HG02981 (cell line): ENCODE data around the gene MRPL53.
A peak's percentile ranks its signal among the peaks of the same experiment; 100 is the strongest.
"Not testable (repeated sequence)": the region's sequence is repeated elsewhere in the genome, so short reads cannot be mapped to it uniquely, and the experiment has no call there.

ENCODE experiments used
- ATAC-seq: cut with Tn5 transposase; IDR thresholded peaks from one replicate; pipeline ENCODE4 v1.9.1; 2021; ENCODE audit warnings: mild to moderate bottlenecking, moderate library complexity; ENCODE audit not compliant: unreplicated experiment

Gene MRPL53

GRCh38 chr2:74502720-74503505, 30.4 kb upstream of the MRPL53 start:
- ATAC-seq, result peak; percentile 35

- ATAC-seq, result no peak
These were observed 29.8 kb upstream of the MRPL53 start for GRCh38 chr2:74502147-74502719.

- no peak for ATAC-seq
These were observed 29.0 kb upstream of the MRPL53 start for GRCh38 chr2:74501335-74502071.

- ATAC-seq, result no peak
These were observed 28.1 kb upstream of the MRPL53 start for GRCh38 chr2:74500578-74500946.

GRCh38 chr2:74499940-74500577, 27.6 kb upstream of the MRPL53 start:
- ATAC-seq, result no peak

GRCh38 chr2:74499267-74499939, 26.9 kb upstream of the MRPL53 start, which contains the start of gene LBX2:
TSS of gene LBX2 (minus strand) at chr2:74499603. CDS start at chr2:74499537, 66 bp downstream.
- ATAC-seq, result no peak

GRCh38 chr2:74498500-74499266, 26.2 kb upstream of the MRPL53 start:
- ATAC-seq, result no peak

- ATAC-seq, result no peak
These were observed 25.5 kb upstream of the MRPL53 start for GRCh38 chr2:74497777-74498499.

- no peak for ATAC-seq
These were observed 24.7 kb upstream of the MRPL53 start for GRCh38 chr2:74496997-74497776.

GRCh38 chr2:74495440-74495839, 23.0 kb upstream of the MRPL53 start:
- no peak for ATAC-seq

GRCh38 chr2:74493546-74493945, 21.1 kb upstream of the MRPL53 start:
- ATAC-seq, result no peak

- no peak for ATAC-seq
These were observed 19.4 kb upstream of the MRPL53 start for GRCh38 chr2:74491648-74492544.

GRCh38 chr2:74489906-74490305, 17.4 kb upstream of the MRPL53 start:
- no peak for ATAC-seq

GRCh38 chr2:74488643-74489481, 16.4 kb upstream of the MRPL53 start:
- no peak for ATAC-seq

- no peak for ATAC-seq
These were observed 13.7 kb upstream of the MRPL53 start for GRCh38 chr2:74486141-74486540.

GRCh38 chr2:74483675-74484164, 11.2 kb upstream of the MRPL53 start:
- not testable (repeated sequence) for ATAC-seq
